ENCODE measurements around the gene PHF21A.

The PHF21A gene

GRCh38 chr11:46099963-46100316 lies 21.3 kb downstream of the PHF21A start:
- no peaks in the 10 kb centered on the region for H3K27me3 ChIP-seq
- peak overlapping the region; percentile 47 for H3K27ac ChIP-seq
- no peaks in the 10 kb centered on the region for H3K9me3 ChIP-seq
- H3K9ac ChIP-seq: peak overlapping the region; percentile 42
- peak overlapping the region; percentile 65 for H3K4me2 ChIP-seq
- TF ChIP-seq Cebpa-rat (IDR thresholded peaks at IDR 0.05): no peak
- H3K4me1 ChIP-seq: peaks cover 26% of the 10 kb centered on the region
- H3K4me3 ChIP-seq: no peak overlapping the region
- H3K36me3 ChIP-seq: no peaks in the 10 kb centered on the region
- peaks cover 100% of the 10 kb centered on the region for H4K20me1 ChIP-seq

- Histone ChIP-seq H3K9me3 (no peaks in the 10 kb centered on the region), H4K20me1 (peaks cover 71% of the 10 kb centered on the region), H3K4me3 (no peak overlapping the region), H3K4me2 (no peak overlapping the region), H3K27me3 (no peaks in the 10 kb centered on the region), H3K36me3 (peaks cover 22% of the 10 kb centered on the region), H3K27ac (no peak overlapping the region), H3K9ac (no peak overlapping the region), H3K4me1 (no peaks in the 10 kb centered on the region)
- TF ChIP-seq Cebpa-rat (IDR thresholded peaks at IDR 0.05): no peak
Observed at GRCh38 chr11:46090375-46090774, 30.9 kb downstream of the PHF21A start.

GRCh38 chr11:46079662-46080061 lies 41.6 kb downstream of the PHF21A start:
- H3K4me1 ChIP-seq: no peaks in the 10 kb centered on the region
- H3K4me2 ChIP-seq: no peak overlapping the region
- no peak overlapping the region for H3K27ac ChIP-seq
- TF ChIP-seq Cebpa-rat (IDR thresholded peaks at IDR 0.05): no peak
- H3K9me3 ChIP-seq: no peaks in the 10 kb centered on the region
- H4K20me1 ChIP-seq: no peaks in the 10 kb centered on the region
- H3K9ac ChIP-seq: no peak overlapping the region
- no peaks in the 10 kb centered on the region for H3K27me3 ChIP-seq
- H3K4me3 ChIP-seq: no peak overlapping the region
- H3K36me3 ChIP-seq: peaks cover 44% of the 10 kb centered on the region

- Histone ChIP-seq H3K27me3 (no peaks in the 10 kb centered on the region), H3K4me1 (no peaks in the 10 kb centered on the region), H4K20me1 (no peaks in the 10 kb centered on the region), H3K9ac (no peak overlapping the region), H3K36me3 (peaks cover 54% of the 10 kb centered on the region), H3K4me3 (no peak overlapping the region), H3K9me3 (no peaks in the 10 kb centered on the region), H3K27ac (no peak overlapping the region), H3K4me2 (no peak overlapping the region)
- no peak for TF ChIP-seq Cebpa-rat (IDR thresholded peaks at IDR 0.05)
Observed at GRCh38 chr11:46075928-46076327, 45.3 kb downstream of the PHF21A start.

- H3K27me3 ChIP-seq: no peaks in the 10 kb centered on the region
- no peak overlapping the region for H3K27ac ChIP-seq
- no peaks in the 10 kb centered on the region for H3K4me1 ChIP-seq
- TF ChIP-seq Cebpa-rat (IDR thresholded peaks at IDR 0.05): no peak
- no peak overlapping the region for H3K9ac ChIP-seq
- no peak overlapping the region for H3K4me2 ChIP-seq
- H3K36me3 ChIP-seq: peaks cover 53% of the 10 kb centered on the region
- H3K4me3 ChIP-seq: no peak overlapping the region
- H4K20me1 ChIP-seq: no peaks in the 10 kb centered on the region
- no peaks in the 10 kb centered on the region for H3K9me3 ChIP-seq
Observed at GRCh38 chr11:46075168-46075567, 46.1 kb downstream of the PHF21A start.

GRCh38 chr11:46073632-46074031 lies 47.6 kb downstream of the PHF21A start:
- H4K20me1 ChIP-seq: peaks cover 9% of the 10 kb centered on the region; the same call in 1 of the 2 replicates
- H3K36me3 ChIP-seq: peaks cover 51% of the 10 kb centered on the region
- no peak overlapping the region for H3K4me2 ChIP-seq
- no peaks in the 10 kb centered on the region for H3K9me3 ChIP-seq
- no peak for TF ChIP-seq Cebpa-rat (IDR thresholded peaks at IDR 0.05)
- no peak overlapping the region for H3K9ac ChIP-seq
- H3K4me3 ChIP-seq: no peak overlapping the region
- no peaks in the 10 kb centered on the region for H3K27me3 ChIP-seq
- H3K27ac ChIP-seq: no peak overlapping the region
- H3K4me1 ChIP-seq: no peaks in the 10 kb centered on the region

- Histone ChIP-seq H3K4me3 (no peak overlapping the region), H3K9me3 (no peaks in the 10 kb centered on the region), H3K36me3 (peaks cover 56% of the 10 kb centered on the region), H3K4me2 (no peak overlapping the region), H3K4me1 (no peaks in the 10 kb centered on the region), H3K27me3 (no peaks in the 10 kb centered on the region), H4K20me1 (peaks cover 21% of the 10 kb centered on the region; the same call in 1 of the 2 replicates), H3K27ac (no peak overlapping the region), H3K9ac (no peak overlapping the region)
- TF ChIP-seq Cebpa-rat (IDR thresholded peaks at IDR 0.05): no peak
Observed at GRCh38 chr11:46072172-46072964, 48.9 kb downstream of the PHF21A start.

- no peak overlapping the region for H3K4me3 ChIP-seq
- no peaks in the 10 kb centered on the region for H3K27me3 ChIP-seq
- H3K27ac ChIP-seq: no peak overlapping the region
- no peak overlapping the region for H3K4me2 ChIP-seq
- peaks cover 48% of the 10 kb centered on the region for H3K36me3 ChIP-seq
- no peak for TF ChIP-seq Cebpa-rat (IDR thresholded peaks at IDR 0.05)
- H4K20me1 ChIP-seq: peaks cover 25% of the 10 kb centered on the region; the same call in 1 of the 2 replicates
- no peaks in the 10 kb centered on the region for H3K9me3 ChIP-seq
- H3K9ac ChIP-seq: no peak overlapping the region
- peaks cover 6% of the 10 kb centered on the region; the same call in 1 of the 2 replicates for H3K4me1 ChIP-seq
Observed at GRCh38 chr11:46071091-46071490, 50.2 kb downstream of the PHF21A start.

GRCh38 chr11:46069595-46069994 lies 51.7 kb downstream of the PHF21A start:
- Histone ChIP-seq H3K27me3 (no peaks in the 10 kb centered on the region), H3K4me1 (peaks cover 6% of the 10 kb centered on the region; the same call in 1 of the 2 replicates), H3K9me3 (no peaks in the 10 kb centered on the region), H3K4me2 (no peak overlapping the region), H3K27ac (no peak overlapping the region), H3K36me3 (peaks cover 52% of the 10 kb centered on the region), H3K4me3 (no peak overlapping the region), H3K9ac (no peak overlapping the region), H4K20me1 (peaks cover 34% of the 10 kb centered on the region; the same call in 1 of the 2 replicates)
- TF ChIP-seq Cebpa-rat (IDR thresholded peaks at IDR 0.05): no peak

GRCh38 chr11:46066335-46066734 lies 54.9 kb downstream of the PHF21A start:
- no peak for TF ChIP-seq Cebpa-rat (IDR thresholded peaks at IDR 0.05)
- H3K4me1 ChIP-seq: peaks cover 6% of the 10 kb centered on the region; the same call in 1 of the 2 replicates
- H3K27me3 ChIP-seq: no peaks in the 10 kb centered on the region
- H3K9me3 ChIP-seq: no peaks in the 10 kb centered on the region
- peaks cover 48% of the 10 kb centered on the region for H3K36me3 ChIP-seq
- peaks cover 35% of the 10 kb centered on the region; the same call in 1 of the 2 replicates for H4K20me1 ChIP-seq
- H3K27ac ChIP-seq: no peak overlapping the region
- no peak overlapping the region for H3K4me2 ChIP-seq
- H3K9ac ChIP-seq: no peak overlapping the region
- no peak overlapping the region for H3K4me3 ChIP-seq

Measured in BLaER1 (cell line).